ENCODE data around the gene ARMC8.

Gene ARMC8

GRCh38 chr3:138336454-138336999 is 149.4 kb downstream of the ARMC8 start:
- Histone ChIP-seq H2AFZ (ENCODE audit: low read length) (no peak overlapping the region), H3K27ac (ENCODE audit: low read depth, low read length, poor library complexity, severe bottlenecking) (no peak overlapping the region), H3K4me2 (ENCODE audit: low read length) (no peak overlapping the region), H3K9ac (ENCODE audit: low read length) (no peak overlapping the region), H3K9me3 (ENCODE audit: low read length) (no peaks in the 10 kb centered on the region), H3K36me3 (ENCODE audit: insufficient read depth, low read length) (no peaks in the 10 kb centered on the region), H3K4me1 (ENCODE audit: insufficient read depth, low read length, severe bottlenecking) (no peaks in the 10 kb centered on the region), H3K4me3 (ENCODE audit: low read depth, low read length, poor library complexity, severe bottlenecking) (no peak overlapping the region), H3K27me3 (ENCODE audit: insufficient read depth, low read length) (no peaks in the 10 kb centered on the region), H3K9me2 (ENCODE audit: low read depth, low read length) (no peaks in the 10 kb centered on the region), H3K79me2 (ENCODE audit: insufficient read depth, low read length) (no peaks in the 10 kb centered on the region), H4K20me1 (ENCODE audit: insufficient read depth, low read length) (no peaks in the 10 kb centered on the region), H3F3A (ENCODE audit: insufficient read depth, low read length) (no peaks in the 10 kb centered on the region)
- TF ChIP-seq CTCF (IDR thresholded peaks at IDR 0.05; ENCODE audit: low read length) (no peak), EZH2 (IDR thresholded peaks at IDR 0.05; ENCODE audit: borderline replicate concordance, low read length) (no peak)

- no peak for TF ChIP-seq EZH2 (IDR thresholded peaks at IDR 0.05; ENCODE audit: borderline replicate concordance, low read length)
- no peak for TF ChIP-seq CTCF (IDR thresholded peaks at IDR 0.05; ENCODE audit: low read length)
- H3K9ac ChIP-seq (ENCODE audit: low read length): no peak overlapping the region
- no peaks in the 10 kb centered on the region for H3K79me2 ChIP-seq (ENCODE audit: insufficient read depth, low read length)
- H3K4me3 ChIP-seq (ENCODE audit: low read depth, low read length, poor library complexity, severe bottlenecking): no peak overlapping the region
- H4K20me1 ChIP-seq (ENCODE audit: insufficient read depth, low read length): no peaks in the 10 kb centered on the region
- H3K27me3 ChIP-seq (ENCODE audit: insufficient read depth, low read length): no peaks in the 10 kb centered on the region; the same call in 1 of the 2 replicates
- no peaks in the 10 kb centered on the region for H3K4me1 ChIP-seq (ENCODE audit: insufficient read depth, low read length, severe bottlenecking)
- no peaks in the 10 kb centered on the region for H3K9me3 ChIP-seq (ENCODE audit: low read length)
- no peaks in the 10 kb centered on the region for H3K36me3 ChIP-seq (ENCODE audit: insufficient read depth, low read length)
- no peaks in the 10 kb centered on the region for H3K9me2 ChIP-seq (ENCODE audit: low read depth, low read length)
- no peak overlapping the region for H3K27ac ChIP-seq (ENCODE audit: low read depth, low read length, poor library complexity, severe bottlenecking)
- no peak overlapping the region for H2AFZ ChIP-seq (ENCODE audit: low read length)
- no peaks in the 10 kb centered on the region for H3F3A ChIP-seq (ENCODE audit: insufficient read depth, low read length)
- no peak overlapping the region for H3K4me2 ChIP-seq (ENCODE audit: low read length)
Observed at GRCh38 chr3:138338244-138338643, 151.1 kb downstream of the ARMC8 start.

GRCh38 chr3:138338811-138339210 is 151.7 kb downstream of the ARMC8 start:
- H3K4me2 ChIP-seq (ENCODE audit: low read length): no peak overlapping the region
- H3K36me3 ChIP-seq (ENCODE audit: insufficient read depth, low read length): no peaks in the 10 kb centered on the region
- H3K4me3 ChIP-seq (ENCODE audit: low read depth, low read length, poor library complexity, severe bottlenecking): no peak overlapping the region
- no peaks in the 10 kb centered on the region for H3K79me2 ChIP-seq (ENCODE audit: insufficient read depth, low read length)
- no peaks in the 10 kb centered on the region for H3K9me3 ChIP-seq (ENCODE audit: low read length)
- no peak overlapping the region for H2AFZ ChIP-seq (ENCODE audit: low read length)
- no peaks in the 10 kb centered on the region for H4K20me1 ChIP-seq (ENCODE audit: insufficient read depth, low read length)
- H3K9ac ChIP-seq (ENCODE audit: low read length): no peak overlapping the region
- H3K9me2 ChIP-seq (ENCODE audit: low read depth, low read length): no peaks in the 10 kb centered on the region
- H3K27ac ChIP-seq (ENCODE audit: low read depth, low read length, poor library complexity, severe bottlenecking): no peak overlapping the region
- H3K27me3 ChIP-seq (ENCODE audit: insufficient read depth, low read length): no peaks in the 10 kb centered on the region; the same call in 1 of the 2 replicates
- H3K4me1 ChIP-seq (ENCODE audit: insufficient read depth, low read length, severe bottlenecking): no peaks in the 10 kb centered on the region
- H3F3A ChIP-seq (ENCODE audit: insufficient read depth, low read length): no peaks in the 10 kb centered on the region
- TF ChIP-seq EZH2 (IDR thresholded peaks at IDR 0.05; ENCODE audit: borderline replicate concordance, low read length) (no peak), CTCF (IDR thresholded peaks at IDR 0.05; ENCODE audit: low read length) (no peak)

Measured in OCI-LY1 (cell line).